ENCODE measurements around the gene TRPV5.

Gene TRPV5

GRCh38 chr7:142959202-142959601 is 25.7 kb upstream of the TRPV5 start:
- Mint-ChIP-seq H3K9me3 (peaks cover 11% of the 10 kb centered on the region), H3K27me3 (ENCODE audit: low read depth) (peaks cover 5% of the 10 kb centered on the region), H3K27ac (no peak overlapping the region), H3K4me1 (no peaks in the 10 kb centered on the region), H3K4me3 (no peak overlapping the region), H3K36me3 (ENCODE audit: low read depth) (no peaks in the 10 kb centered on the region)
- no peak for TF ChIP-seq CTCF (IDR thresholded peaks at IDR 0.05; ENCODE audit: unreplicated experiment in 3 of 3)

- Mint-ChIP-seq H3K9me3 (peaks cover 13% of the 10 kb centered on the region), H3K36me3 (ENCODE audit: low read depth) (no peaks in the 10 kb centered on the region), H3K27ac (no peak overlapping the region), H3K4me1 (no peaks in the 10 kb centered on the region), H3K27me3 (ENCODE audit: low read depth) (no peaks in the 10 kb centered on the region), H3K4me3 (no peak overlapping the region)
- no peak for TF ChIP-seq CTCF (IDR thresholded peaks at IDR 0.05; ENCODE audit: unreplicated experiment in 3 of 3)
Observed at GRCh38 chr7:142957723-142958122, 24.2 kb upstream of the TRPV5 start.

DNA sequence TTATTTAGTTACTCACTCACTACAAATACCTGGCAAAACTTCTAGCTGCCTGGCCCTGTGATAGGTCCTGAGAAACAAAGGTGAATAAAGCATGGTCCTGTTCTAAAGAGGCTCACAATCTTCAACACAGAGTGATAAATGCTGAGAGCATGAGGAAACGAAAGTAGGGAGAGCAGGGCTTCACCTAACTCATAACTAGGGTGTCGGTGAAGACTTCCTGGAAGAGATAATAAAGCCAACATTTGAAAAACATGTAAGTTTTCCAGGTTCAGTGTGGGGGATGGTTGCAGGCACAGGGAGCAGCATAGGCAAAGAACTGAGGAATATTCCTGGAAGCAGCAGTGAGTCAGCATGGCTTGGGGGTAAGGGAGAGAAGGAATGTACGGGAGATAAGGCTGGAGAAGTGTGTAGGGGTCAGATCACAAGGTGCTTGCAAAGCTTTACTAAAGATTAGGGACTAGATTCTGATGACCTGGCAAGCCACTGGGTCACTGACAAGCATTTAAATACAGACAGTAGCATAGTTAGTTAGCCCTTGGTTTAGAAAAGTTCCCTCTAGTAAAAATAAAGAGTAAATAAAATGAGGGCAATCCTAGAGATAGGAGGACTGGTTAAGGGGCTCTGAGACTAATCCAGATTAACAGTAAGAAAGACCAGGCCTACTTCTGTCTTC is 23.5 kb upstream of the TRPV5 start:
- TF ChIP-seq CTCF (IDR thresholded peaks at IDR 0.05; ENCODE audit: unreplicated experiment in 3 of 3): no peak
- Mint-ChIP-seq H3K27ac (no peak overlapping the region), H3K27me3 (ENCODE audit: low read depth) (no peaks in the 10 kb centered on the region), H3K4me3 (no peak overlapping the region), H3K36me3 (ENCODE audit: low read depth) (no peaks in the 10 kb centered on the region), H3K9me3 (peaks cover 13% of the 10 kb centered on the region), H3K4me1 (no peaks in the 10 kb centered on the region)

- no peak for TF ChIP-seq CTCF (IDR thresholded peaks at IDR 0.05; ENCODE audit: unreplicated experiment in 3 of 3)
- Mint-ChIP-seq H3K4me3 (no peak overlapping the region), H3K36me3 (ENCODE audit: low read depth) (no peaks in the 10 kb centered on the region)
Observed at GRCh38 chr7:142954680-142955268, 21.2 kb upstream of the TRPV5 start.

GRCh38 chr7:142950235-142950634 is 16.7 kb upstream of the TRPV5 start:
- Mint-ChIP-seq H3K27me3 (ENCODE audit: low read depth) (no peaks in the 10 kb centered on the region), H3K36me3 (ENCODE audit: low read depth) (no peaks in the 10 kb centered on the region), H3K4me3 (no peak overlapping the region), H3K9me3 (peaks cover 2% of the 10 kb centered on the region), H3K4me1 (no peaks in the 10 kb centered on the region), H3K27ac (no peak overlapping the region)
- no peak for TF ChIP-seq CTCF (IDR thresholded peaks at IDR 0.05; ENCODE audit: unreplicated experiment in 3 of 3)

More at GRCh38 chr7:142954680-142955268, 21.2 kb upstream of the TRPV5 start:
- peaks cover 13% of the 10 kb centered on the region for H3K9me3 Mint-ChIP-seq
- no peak overlapping the region for H3K27ac Mint-ChIP-seq
- no peaks in the 10 kb centered on the region for H3K4me1 Mint-ChIP-seq
- H3K27me3 Mint-ChIP-seq (ENCODE audit: low read depth): no peaks in the 10 kb centered on the region

GRCh38 chr7:142948603-142949002 is 15.1 kb upstream of the TRPV5 start:
- Mint-ChIP-seq H3K27me3 (ENCODE audit: low read depth) (peaks cover 3% of the 10 kb centered on the region), H3K4me1 (no peaks in the 10 kb centered on the region), H3K9me3 (no peaks in the 10 kb centered on the region), H3K4me3 (no peak overlapping the region), H3K36me3 (ENCODE audit: low read depth) (no peaks in the 10 kb centered on the region), H3K27ac (no peak overlapping the region)
- TF ChIP-seq CTCF (IDR thresholded peaks at IDR 0.05; ENCODE audit: unreplicated experiment in 3 of 3): no peak

All from nephron (organoid).